Measurements from ENCODE around the gene EIF5A2.
"Not testable (repeated sequence)": the region's sequence is repeated elsewhere in the genome, so short reads cannot be mapped to it uniquely, and the experiment has no call there.

EIF5A2 gene

GRCh38 chr3:170908235-170909116 lies at the start of gene EIF5A2:
Gene EIF5A2, minus strand, starts transcription at chr3:170908637. Its CDS starts 831 bp downstream, at chr3:170907806.
- Histone ChIP-seq H4K20me1 (no peaks in the 10 kb centered on the region), H3K4me1 (0 out of 2 replicates have a peak, but pooled peaks cover 11% of the 10 kb centered on the region), H3K4me2 (peak within 1 kb of the TSS; percentile 85), H3K27ac (no peak within 1 kb of the TSS), H3K27me3 (peaks cover 39% of the 10 kb centered on the region), H3K36me3 (no peaks in the 10 kb centered on the region), H3K4me3 (peak within 1 kb of the TSS; percentile 69), H3K9ac (peak within 1 kb of the TSS; percentile 64), H3K9me3 (peaks cover 39% of the 10 kb centered on the region)
- no peak for TF ChIP-seq Cebpa-rat (IDR thresholded peaks at IDR 0.05)

GRCh38 chr3:170956647-170957046 lies 48.2 kb upstream of the EIF5A2 start:
- Histone ChIP-seq H3K4me2 (no peak overlapping the region), H3K9me3 (no peaks in the 10 kb centered on the region), H3K27ac (no peak overlapping the region), H3K4me1 (no peaks in the 10 kb centered on the region), H4K20me1 (no peaks in the 10 kb centered on the region), H3K4me3 (no peak overlapping the region), H3K9ac (no peak overlapping the region), H3K36me3 (no peaks in the 10 kb centered on the region), H3K27me3 (no peaks in the 10 kb centered on the region)
- no peak for TF ChIP-seq Cebpa-rat (IDR thresholded peaks at IDR 0.05)

GRCh38 chr3:170953736-170954135 lies 45.3 kb upstream of the EIF5A2 start:
- Histone ChIP-seq H3K4me3 (no peak overlapping the region), H3K9me3 (no peaks in the 10 kb centered on the region), H3K27me3 (no peaks in the 10 kb centered on the region), H4K20me1 (no peaks in the 10 kb centered on the region), H3K9ac (no peak overlapping the region), H3K27ac (no peak overlapping the region), H3K4me2 (no peak overlapping the region), H3K36me3 (no peaks in the 10 kb centered on the region), H3K4me1 (no peaks in the 10 kb centered on the region)
- no peak for TF ChIP-seq Cebpa-rat (IDR thresholded peaks at IDR 0.05)

GRCh38 chr3:170953229-170953628 lies 44.8 kb upstream of the EIF5A2 start:
- Histone ChIP-seq H3K4me1 (no peaks in the 10 kb centered on the region), H3K9ac (no peak overlapping the region), H3K36me3 (no peaks in the 10 kb centered on the region), H4K20me1 (no peaks in the 10 kb centered on the region), H3K9me3 (no peaks in the 10 kb centered on the region), H3K4me2 (no peak overlapping the region), H3K27ac (no peak overlapping the region), H3K4me3 (no peak overlapping the region), H3K27me3 (no peaks in the 10 kb centered on the region)
- TF ChIP-seq Cebpa-rat (IDR thresholded peaks at IDR 0.05), result no peak

- TF ChIP-seq Cebpa-rat (IDR thresholded peaks at IDR 0.05), result no peak
- Histone ChIP-seq H3K27me3 (no peaks in the 10 kb centered on the region), H3K27ac (no peak overlapping the region), H3K36me3 (no peaks in the 10 kb centered on the region), H3K9ac (no peak overlapping the region), H3K4me1 (no peaks in the 10 kb centered on the region), H3K4me2 (no peak overlapping the region), H3K4me3 (no peak overlapping the region), H4K20me1 (no peaks in the 10 kb centered on the region), H3K9me3 (peaks cover 6% of the 10 kb centered on the region; the same call in 1 of the 2 replicates)
These were observed 40.8 kb upstream of the EIF5A2 start for GRCh38 chr3:170949211-170949610.

- no peaks in the 10 kb centered on the region for H3K4me1 ChIP-seq
- H4K20me1 ChIP-seq, result no peaks in the 10 kb centered on the region
- no peaks in the 10 kb centered on the region for H3K36me3 ChIP-seq
- H3K9ac ChIP-seq, result no peak overlapping the region
- no peaks in the 10 kb centered on the region for H3K27me3 ChIP-seq
- H3K4me3 ChIP-seq, result no peak overlapping the region
- peaks cover 6% of the 10 kb centered on the region; the same call in 1 of the 2 replicates for H3K9me3 ChIP-seq
- TF ChIP-seq Cebpa-rat (IDR thresholded peaks at IDR 0.05), result no peak
- H3K27ac ChIP-seq, result no peak overlapping the region
- H3K4me2 ChIP-seq, result no peak overlapping the region
These were observed 38.8 kb upstream of the EIF5A2 start for GRCh38 chr3:170947018-170947769.

- peaks cover 18% of the 10 kb centered on the region for H3K9me3 ChIP-seq
- no peaks in the 10 kb centered on the region for H4K20me1 ChIP-seq
- H3K4me3 ChIP-seq, result no peak overlapping the region
- no peak overlapping the region for H3K9ac ChIP-seq
- no peaks in the 10 kb centered on the region for H3K4me1 ChIP-seq
- H3K27ac ChIP-seq, result no peak overlapping the region
- no peak for TF ChIP-seq Cebpa-rat (IDR thresholded peaks at IDR 0.05)
- no peaks in the 10 kb centered on the region for H3K36me3 ChIP-seq
- H3K4me2 ChIP-seq, result no peak overlapping the region
- no peaks in the 10 kb centered on the region for H3K27me3 ChIP-seq
These were observed 33.6 kb upstream of the EIF5A2 start for GRCh38 chr3:170942011-170942410.

GRCh38 chr3:170941551-170941950 lies 33.1 kb upstream of the EIF5A2 start:
- H3K27ac ChIP-seq, result no peak overlapping the region
- H3K36me3 ChIP-seq, result no peaks in the 10 kb centered on the region
- no peaks in the 10 kb centered on the region for H4K20me1 ChIP-seq
- no peaks in the 10 kb centered on the region for H3K27me3 ChIP-seq
- H3K9ac ChIP-seq, result no peak overlapping the region
- H3K4me3 ChIP-seq, result no peak overlapping the region
- peaks cover 16% of the 10 kb centered on the region for H3K9me3 ChIP-seq
- no peak overlapping the region for H3K4me2 ChIP-seq
- TF ChIP-seq Cebpa-rat (IDR thresholded peaks at IDR 0.05), result no peak
- H3K4me1 ChIP-seq, result no peaks in the 10 kb centered on the region

- not testable (repeated sequence) for H3K27ac ChIP-seq, H3K4me3 ChIP-seq, H3K36me3 ChIP-seq, H3K9ac ChIP-seq, H4K20me1 ChIP-seq, H3K4me1 ChIP-seq, H3K27me3 ChIP-seq, H3K9me3 ChIP-seq, H3K4me2 ChIP-seq
These were observed 24.6 kb upstream of the EIF5A2 start for GRCh38 chr3:170933039-170933438.

- not testable (repeated sequence) for H3K27ac ChIP-seq
- peaks cover 36% of the 10 kb centered on the region for H3K9me3 ChIP-seq
These were observed 15.1 kb upstream of the EIF5A2 start for GRCh38 chr3:170923553-170923952.

More at GRCh38 chr3:170923553-170923952, 15.1 kb upstream of the EIF5A2 start:
- H4K20me1 ChIP-seq, H3K9ac ChIP-seq, H3K4me3 ChIP-seq, H3K36me3 ChIP-seq, H3K27me3 ChIP-seq, H3K4me1 ChIP-seq, H3K4me2 ChIP-seq: not testable (repeated sequence)

Measured in BLaER1 (cell line).